Activated naive CD4-positive, alpha-beta T cell treated with anti-CD3 and anti-CD28 coated beads, Interleukin-2, amount 10 ng/mL, durations not matched to agents 7 days and 5 days (primary cell): ENCODE data around the gene ARSB.

Experiments
- CTCF ChIA-PET: fragments of 350-600 bp; sonication (Branson Sonifier 250); formaldehyde crosslinking; loops from one replicate; lab custom pipeline; 2021; ENCODE audit warnings: antibody characterized with exemption; lab: Charles Lee
- DNase-seq: peaks from one replicate; pipeline ENCODE4 v3.0.0-alpha.2; 2020
- H3K27ac Mint-ChIP-seq: one replicate; pipeline ENCODE4 v1.8.0; 2021; ENCODE audit warnings: mild to moderate bottlenecking, moderate library complexity, mixed read lengths
- H3K27me3 Mint-ChIP-seq: one replicate; pipeline ENCODE4 v1.8.0; 2021; ENCODE audit warnings: mild to moderate bottlenecking, mixed read lengths
- H3K36me3 Mint-ChIP-seq: one replicate; pipeline ENCODE4 v1.8.0; 2021; ENCODE audit warnings: mixed read lengths
- H3K4me1 Mint-ChIP-seq: one replicate; pipeline ENCODE4 v1.8.0; 2021; ENCODE audit warnings: mixed read lengths
- H3K4me3 Mint-ChIP-seq: one replicate; pipeline ENCODE4 v1.8.0; 2021; ENCODE audit warnings: mild to moderate bottlenecking, moderate library complexity, mixed read lengths
- H3K9me3 Mint-ChIP-seq: one replicate; pipeline ENCODE4 v1.8.0; 2021; ENCODE audit warnings: mixed read lengths

ARSB gene

DNA sequence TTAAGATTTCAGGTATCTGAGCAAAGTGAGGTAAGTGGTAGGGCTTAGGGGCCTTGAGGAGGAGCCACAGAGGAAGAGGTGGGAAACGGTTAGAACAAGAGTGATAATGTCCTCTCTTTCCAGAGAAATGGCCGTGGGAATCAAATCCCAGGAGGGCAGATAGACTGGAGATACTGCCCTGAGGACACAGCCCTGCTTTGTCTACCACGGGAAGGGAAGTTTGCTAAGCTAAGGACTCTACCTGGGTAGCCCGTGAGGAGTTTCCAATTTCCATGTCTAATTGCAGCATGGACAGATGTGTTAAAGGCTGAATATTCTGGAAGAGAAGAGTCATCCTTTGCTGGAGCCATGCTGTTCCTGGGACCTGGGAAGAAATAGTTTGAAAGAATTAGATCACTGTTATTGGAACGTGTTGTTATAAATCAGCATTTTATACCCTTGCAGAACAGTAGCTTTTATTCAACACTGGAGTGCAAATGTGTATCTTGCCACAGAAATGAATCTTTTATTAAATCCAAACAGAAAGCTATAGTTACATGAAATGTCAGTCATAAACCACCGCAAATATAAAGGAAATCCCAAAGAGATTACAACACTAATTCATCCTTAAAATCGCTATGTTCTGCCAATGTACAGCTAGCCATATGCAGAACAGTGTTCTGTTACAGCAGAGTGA lies 203.4 kb downstream of the ARSB start:
- H3K4me3 Mint-ChIP-seq: no peak overlapping the region
- CTCF ChIA-PET: no interaction called here

DNA sequence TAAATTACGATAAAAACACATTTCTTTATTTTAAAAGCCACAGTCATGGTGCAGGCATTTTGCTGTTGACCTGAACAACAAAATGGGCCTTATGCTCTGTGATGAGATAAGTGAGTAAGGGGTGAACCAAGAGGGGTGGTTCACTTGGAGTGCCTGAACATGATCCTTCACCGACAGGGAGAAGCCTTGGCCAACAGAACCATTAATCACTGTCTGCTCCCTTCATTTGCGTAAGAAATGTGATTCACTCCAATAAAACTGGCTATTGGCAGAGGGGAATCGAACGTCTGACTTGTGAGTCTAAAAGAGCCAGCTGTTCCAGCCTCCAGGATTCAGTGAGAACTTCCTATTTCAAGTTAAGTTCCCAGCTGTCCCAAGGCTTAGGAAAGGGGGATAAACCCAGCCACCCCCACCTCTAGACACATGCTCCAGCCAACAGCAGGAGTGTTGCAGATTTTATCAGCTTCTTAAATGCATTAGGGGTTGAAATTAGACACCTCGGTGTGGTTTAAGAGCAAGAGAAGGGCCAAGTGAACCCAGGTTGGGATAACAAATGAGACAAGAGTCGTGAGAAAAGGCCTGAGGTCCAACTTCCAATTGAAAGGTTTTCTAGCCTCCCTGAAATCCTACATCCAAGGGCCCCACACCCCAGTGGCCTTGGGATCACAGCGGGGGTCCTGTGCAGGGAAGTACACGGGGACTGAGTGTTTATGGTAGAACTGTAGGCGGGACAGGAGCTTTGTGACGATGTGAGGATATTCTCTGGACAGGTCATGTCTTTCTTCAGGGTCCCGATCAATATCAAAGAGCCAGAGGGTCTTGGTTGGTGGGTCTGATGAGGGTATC lies 205.1 kb downstream of the ARSB start:
- H3K36me3 Mint-ChIP-seq: peaks cover 2% of the 10 kb centered on the region
- no peaks in the 10 kb centered on the region for H3K27me3 Mint-ChIP-seq
- H3K4me3 Mint-ChIP-seq: no peak overlapping the region
- no peaks in the 10 kb centered on the region for H3K4me1 Mint-ChIP-seq
- no peak for DNase-seq
- H3K27ac Mint-ChIP-seq: no peak overlapping the region
- CTCF ChIA-PET: no interaction called here
- no peaks in the 10 kb centered on the region for H3K9me3 Mint-ChIP-seq

More for the DNA sequence above, 203.4 kb downstream of the ARSB start:
- DNase-seq: no peak
- Mint-ChIP-seq H3K36me3 (peaks cover 2% of the 10 kb centered on the region), H3K9me3 (no peaks in the 10 kb centered on the region), H3K27me3 (no peaks in the 10 kb centered on the region), H3K27ac (no peak overlapping the region), H3K4me1 (no peaks in the 10 kb centered on the region)

DNA sequence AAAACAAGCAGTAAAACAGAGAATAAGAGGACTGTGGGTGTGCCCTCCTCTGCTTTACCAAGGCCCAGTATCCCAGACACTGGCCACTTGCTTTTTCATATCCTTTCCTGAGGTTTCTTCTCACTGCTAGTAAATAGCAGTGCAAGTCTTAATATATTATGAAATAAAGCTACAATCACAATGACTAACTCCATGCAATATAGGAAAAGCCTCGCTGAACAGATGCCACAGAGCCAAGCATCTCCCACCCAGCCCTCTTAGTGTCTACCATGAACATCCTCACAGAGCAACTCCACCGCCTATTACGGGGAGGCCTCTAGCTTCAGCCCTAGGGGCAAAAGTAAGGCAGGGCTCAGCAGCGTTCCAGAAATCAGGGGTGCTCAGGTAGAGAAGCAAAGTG lies 205.8 kb downstream of the ARSB start:
- CTCF ChIA-PET: no interaction called here
- H3K4me1 Mint-ChIP-seq: no peaks in the 10 kb centered on the region
- no peak overlapping the region for H3K4me3 Mint-ChIP-seq

DNA sequence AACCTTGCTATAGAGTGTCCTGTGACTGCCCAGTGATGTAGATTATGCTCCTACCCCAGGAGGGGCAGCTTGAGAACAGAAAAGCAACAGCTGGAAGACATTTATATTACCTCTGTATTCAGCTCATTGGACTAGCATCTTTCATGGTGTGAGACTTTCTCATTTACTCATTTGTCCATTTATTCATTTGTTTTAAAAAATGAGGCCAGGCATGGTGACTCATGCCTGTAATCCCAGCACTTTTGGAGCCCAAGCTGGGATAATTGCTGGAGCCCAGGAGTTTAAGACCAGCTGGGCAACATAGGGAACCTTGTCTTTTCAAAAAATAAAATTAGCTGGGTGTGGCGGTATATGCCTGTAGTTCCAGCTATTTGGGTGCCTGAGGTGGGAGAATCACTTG lies 206.6 kb downstream of the ARSB start:
- H3K36me3 Mint-ChIP-seq: peaks cover 4% of the 10 kb centered on the region
- H3K4me1 Mint-ChIP-seq: no peaks in the 10 kb centered on the region
- no peaks in the 10 kb centered on the region for H3K27me3 Mint-ChIP-seq
- no peak for DNase-seq
- CTCF ChIA-PET: no interaction called here
- H3K9me3 Mint-ChIP-seq: no peaks in the 10 kb centered on the region
- no peak overlapping the region for H3K27ac Mint-ChIP-seq
- H3K4me3 Mint-ChIP-seq: no peak overlapping the region

More for the DNA sequence above, 205.8 kb downstream of the ARSB start:
- H3K36me3 Mint-ChIP-seq: peaks cover 3% of the 10 kb centered on the region
- H3K27ac Mint-ChIP-seq: no peak overlapping the region
- no peaks in the 10 kb centered on the region for H3K9me3 Mint-ChIP-seq
- no peak for DNase-seq
- H3K27me3 Mint-ChIP-seq: no peaks in the 10 kb centered on the region

DNA sequence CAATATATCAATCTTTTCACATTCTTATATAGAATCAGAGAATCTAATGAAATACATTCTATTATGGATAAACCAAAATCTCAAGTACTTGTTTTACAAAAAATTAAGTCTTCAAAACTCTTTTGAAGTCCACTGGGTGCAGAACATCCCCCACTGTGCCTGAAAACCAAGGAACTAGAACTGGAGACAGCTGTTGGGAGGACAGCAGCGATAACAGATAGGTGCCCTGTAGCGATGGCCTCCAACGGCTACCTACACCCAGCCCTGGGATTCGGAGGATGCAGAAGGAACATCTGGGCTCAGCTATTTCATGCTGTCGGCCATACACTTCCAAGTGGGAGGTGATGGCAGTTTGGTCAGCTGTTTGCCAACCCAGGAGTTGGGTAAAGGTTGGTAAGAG lies 207.2 kb downstream of the ARSB start:
- Mint-ChIP-seq H3K36me3 (peaks cover 4% of the 10 kb centered on the region), H3K27ac (no peak overlapping the region), H3K27me3 (no peaks in the 10 kb centered on the region), H3K4me3 (no peak overlapping the region), H3K9me3 (no peaks in the 10 kb centered on the region), H3K4me1 (no peaks in the 10 kb centered on the region)
- CTCF ChIA-PET: no interaction called here
- no peak for DNase-seq

DNA sequence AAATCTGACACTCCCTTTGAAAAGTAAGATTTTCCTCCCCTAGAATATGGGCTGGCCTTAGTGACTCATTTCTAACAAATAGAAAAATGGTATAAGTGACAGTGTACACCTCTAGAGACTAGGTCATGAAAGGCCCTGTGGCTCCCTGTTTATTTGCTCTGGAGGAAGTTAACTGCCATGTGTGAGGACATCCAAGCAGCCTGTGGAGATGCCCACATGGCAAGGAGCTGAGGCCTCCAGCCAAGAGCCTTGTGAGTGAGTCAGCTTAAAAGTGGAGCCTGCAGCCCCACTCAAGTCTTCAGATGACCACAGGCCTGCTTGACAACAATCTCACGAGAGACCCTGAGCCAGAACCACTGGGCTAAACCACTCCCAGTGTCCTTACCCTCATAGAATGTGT lies 208.5 kb downstream of the ARSB start:
- H3K27me3 Mint-ChIP-seq: no peaks in the 10 kb centered on the region
- CTCF ChIA-PET: interaction anchor here (0.7 kb wide), 1 partner anchor 143 kb away, joined by 5 read pairs; no protein-coding TSS in a partner anchor
- no peak overlapping the region for H3K27ac Mint-ChIP-seq
- H3K36me3 Mint-ChIP-seq: peaks cover 4% of the 10 kb centered on the region
- DNase-seq: no peak
- no peak overlapping the region for H3K4me3 Mint-ChIP-seq
- H3K9me3 Mint-ChIP-seq: no peaks in the 10 kb centered on the region
- H3K4me1 Mint-ChIP-seq: peaks cover 4% of the 10 kb centered on the region

DNA sequence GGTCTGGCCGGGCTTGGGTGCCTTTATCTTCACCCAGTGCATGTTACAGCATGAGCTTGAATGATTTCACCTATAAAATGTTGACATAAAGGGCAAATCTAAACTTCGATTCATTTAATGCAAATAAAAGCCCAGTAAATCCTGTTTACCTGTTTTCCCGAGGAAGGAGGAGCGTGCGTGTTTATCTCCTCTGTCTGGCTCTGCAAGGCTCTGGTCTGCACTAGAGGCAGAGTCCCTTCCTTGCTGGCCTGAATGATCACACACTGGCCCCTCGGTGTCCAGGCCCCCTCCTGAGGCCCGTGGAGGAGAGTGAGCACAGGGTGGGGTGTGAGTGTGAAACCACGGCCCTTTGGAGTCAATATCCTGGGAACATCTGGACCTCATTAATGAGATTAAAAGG lies 211.5 kb downstream of the ARSB start:
- CTCF ChIA-PET: no interaction called here
- peaks cover 6% of the 10 kb centered on the region for H3K4me1 Mint-ChIP-seq
- no peaks in the 10 kb centered on the region for H3K9me3 Mint-ChIP-seq
- DNase-seq: no peak
- no peak overlapping the region for H3K27ac Mint-ChIP-seq
- no peak overlapping the region for H3K4me3 Mint-ChIP-seq
- peaks cover 2% of the 10 kb centered on the region for H3K36me3 Mint-ChIP-seq
- H3K27me3 Mint-ChIP-seq: no peaks in the 10 kb centered on the region

DNA sequence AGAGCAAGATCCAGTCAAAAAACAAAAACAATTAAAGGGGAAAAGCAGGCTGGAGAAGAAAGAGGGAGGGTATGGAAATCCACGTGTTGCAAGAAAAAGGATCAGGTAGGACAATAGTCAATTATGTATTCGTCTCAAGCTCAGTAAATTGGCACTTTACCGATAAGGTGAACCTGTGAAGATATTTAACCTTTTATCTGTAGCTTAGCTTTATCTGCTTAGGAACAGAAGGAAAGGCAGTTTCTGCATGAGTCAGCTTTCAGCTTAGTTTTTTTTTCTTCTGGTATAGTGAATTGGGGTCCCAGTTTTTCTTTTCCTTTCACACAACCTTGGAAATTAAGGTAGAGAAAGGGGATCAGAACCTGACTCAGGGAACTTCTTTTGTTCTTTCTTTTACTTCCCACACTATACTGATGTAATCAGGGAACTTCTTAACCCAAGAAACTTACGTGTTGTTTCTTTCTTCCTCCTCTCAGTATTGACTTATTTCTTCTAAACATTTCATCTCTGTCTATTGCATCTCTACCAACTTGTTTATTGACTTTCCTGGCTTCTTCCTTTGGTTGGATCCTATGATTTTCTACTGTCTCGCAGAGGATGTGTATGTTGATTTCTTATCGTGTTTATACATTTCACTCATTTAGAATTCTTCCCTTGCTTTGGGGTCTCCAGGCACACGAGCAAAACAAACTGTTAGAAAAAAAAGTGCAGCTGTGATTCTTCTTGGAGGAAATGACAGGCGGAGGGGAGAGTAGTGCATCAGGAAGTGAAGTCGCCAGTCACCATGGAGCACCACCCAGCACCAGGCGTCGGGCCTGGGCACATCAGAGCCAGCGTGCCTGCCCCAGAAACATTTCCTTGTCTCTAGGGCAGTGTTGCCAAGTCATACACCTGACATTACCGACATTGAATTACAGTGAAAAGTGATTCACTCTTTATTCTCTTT lies 213.6 kb downstream of the ARSB start:
- Mint-ChIP-seq H3K9me3 (no peaks in the 10 kb centered on the region), H3K27me3 (no peaks in the 10 kb centered on the region), H3K4me1 (peaks cover 6% of the 10 kb centered on the region), H3K4me3 (no peak overlapping the region), H3K36me3 (peaks cover 2% of the 10 kb centered on the region), H3K27ac (peak overlapping the region; percentile 6)
- CTCF ChIA-PET: no interaction called here
- no peak for DNase-seq

DNA sequence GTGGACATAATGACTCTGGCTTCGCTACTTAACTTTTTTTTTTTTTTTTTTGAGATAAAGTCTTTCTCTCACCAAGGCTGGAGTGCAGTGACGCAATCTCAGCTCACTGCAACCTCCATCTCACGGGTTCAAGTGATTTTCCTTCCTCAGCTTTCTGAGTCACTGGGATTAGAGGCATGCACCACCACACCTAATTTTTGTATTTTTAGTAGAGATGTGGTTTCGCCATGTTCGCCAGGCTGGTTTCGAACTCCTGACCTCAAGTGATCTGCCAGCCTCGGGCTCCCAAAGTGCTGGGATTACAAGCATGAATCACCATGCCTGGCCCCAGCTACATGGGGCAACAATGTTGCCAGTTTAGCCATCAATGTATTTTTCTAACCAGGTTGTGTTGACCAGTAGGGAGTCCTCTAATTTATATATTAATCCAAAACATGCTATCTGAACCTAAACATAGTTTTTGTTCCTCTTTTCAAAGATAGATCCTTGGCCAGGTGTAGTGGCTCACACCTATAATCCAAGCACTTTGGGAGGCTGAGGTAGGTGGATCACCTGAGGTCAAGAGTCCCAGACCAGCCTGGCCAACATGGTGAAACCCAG lies 216.2 kb downstream of the ARSB start:
- CTCF ChIA-PET: interaction anchor here (0.7 kb wide), 1 partner anchor 261 kb away, joined by 3 read pairs; no protein-coding TSS in a partner anchor
- no peak overlapping the region for H3K4me3 Mint-ChIP-seq
- DNase-seq: no peak
- no peak overlapping the region for H3K27ac Mint-ChIP-seq
- H3K4me1 Mint-ChIP-seq: peaks cover 6% of the 10 kb centered on the region
- H3K36me3 Mint-ChIP-seq: no peaks in the 10 kb centered on the region
- H3K9me3 Mint-ChIP-seq: no peaks in the 10 kb centered on the region
- peaks cover 4% of the 10 kb centered on the region for H3K27me3 Mint-ChIP-seq

DNA sequence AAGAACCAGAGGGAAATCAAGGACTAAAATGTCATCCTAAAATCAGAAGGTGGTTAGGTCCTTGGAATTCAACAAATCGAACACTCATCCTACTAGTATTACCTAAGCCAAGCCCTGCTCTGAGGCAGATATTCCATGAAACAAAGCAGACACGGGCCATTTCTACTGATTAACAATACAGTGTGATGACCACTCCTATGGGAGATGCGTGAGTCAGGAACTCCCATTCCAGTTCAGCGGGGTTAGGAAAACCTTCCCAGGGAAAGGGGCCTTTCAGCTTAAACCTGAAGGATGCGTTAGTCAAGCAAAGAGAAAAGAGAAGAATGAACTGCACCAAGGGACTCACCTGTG lies 218.7 kb downstream of the ARSB start:
- Mint-ChIP-seq H3K4me3 (no peak overlapping the region), H3K4me1 (no peaks in the 10 kb centered on the region), H3K36me3 (no peaks in the 10 kb centered on the region), H3K27me3 (peaks cover 4% of the 10 kb centered on the region), H3K9me3 (no peaks in the 10 kb centered on the region), H3K27ac (no peak overlapping the region)
- DNase-seq: no peak
- CTCF ChIA-PET: interaction anchor here (1.2 kb wide), 1 partner anchor 15 kb away, joined by 3 read pairs; no protein-coding TSS in a partner anchor

DNA sequence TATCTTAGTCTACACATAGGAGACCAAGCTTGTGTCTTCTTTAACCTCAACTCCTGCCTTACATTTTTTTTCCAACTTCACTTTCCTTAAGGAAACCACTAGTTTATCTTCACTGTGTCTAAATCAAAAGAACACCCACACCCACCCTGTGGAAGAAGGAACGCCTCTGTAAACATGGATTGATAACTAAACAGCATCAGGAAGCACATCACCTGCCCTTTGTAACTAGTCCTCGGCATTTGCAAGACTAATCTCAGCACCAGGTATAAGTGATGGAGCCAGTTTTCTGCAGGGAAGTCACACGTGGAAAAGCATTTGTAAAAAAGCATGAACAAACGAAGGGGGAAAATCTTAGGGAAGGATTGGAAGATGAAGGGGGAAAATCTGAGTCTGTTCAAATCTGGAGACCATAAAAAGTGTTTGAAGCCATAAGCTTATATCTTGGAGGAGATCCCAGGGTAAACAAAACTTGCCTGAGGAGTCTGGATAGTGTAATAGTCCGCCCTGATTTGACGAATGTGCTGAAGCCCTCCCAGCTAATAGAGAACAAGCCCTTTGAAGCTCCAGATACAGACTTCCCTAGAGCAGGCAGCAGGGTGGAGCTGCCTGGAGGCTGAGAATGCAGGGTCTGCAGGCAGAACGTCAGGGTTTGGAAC lies 219.2 kb downstream of the ARSB start:
- CTCF ChIA-PET: interaction anchor here (1.2 kb wide), 1 partner anchor 14 kb away, joined by 3 read pairs; no protein-coding TSS in a partner anchor
- no peak overlapping the region for H3K4me3 Mint-ChIP-seq
- H3K27ac Mint-ChIP-seq: no peak overlapping the region
- peaks cover 4% of the 10 kb centered on the region for H3K27me3 Mint-ChIP-seq
- no peaks in the 10 kb centered on the region for H3K36me3 Mint-ChIP-seq
- DNase-seq: no peak
- no peaks in the 10 kb centered on the region for H3K9me3 Mint-ChIP-seq
- no peaks in the 10 kb centered on the region for H3K4me1 Mint-ChIP-seq

DNA sequence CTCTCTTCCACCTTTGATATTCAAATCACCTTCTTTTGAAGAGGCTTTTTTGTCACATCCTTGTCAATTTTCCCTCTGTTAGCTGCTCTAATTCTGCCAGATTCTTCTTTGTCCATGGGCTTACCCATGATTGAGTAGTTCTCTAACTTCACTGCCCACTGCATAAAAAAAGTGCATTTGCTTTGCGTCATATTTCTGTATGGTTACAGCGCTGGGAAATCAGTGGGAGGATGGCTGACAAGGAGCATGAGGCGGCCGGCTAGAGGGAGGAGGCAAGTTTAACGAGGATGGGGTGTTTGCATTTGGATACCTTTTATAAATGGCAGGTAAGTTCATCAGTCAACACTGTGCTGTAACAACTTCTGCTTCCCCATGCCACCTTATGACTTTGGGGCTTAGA lies 220.0 kb downstream of the ARSB start:
- Mint-ChIP-seq H3K36me3 (no peaks in the 10 kb centered on the region), H3K4me3 (no peak overlapping the region), H3K27me3 (peaks cover 4% of the 10 kb centered on the region), H3K27ac (no peak overlapping the region), H3K4me1 (no peaks in the 10 kb centered on the region), H3K9me3 (no peaks in the 10 kb centered on the region)
- DNase-seq: no peak
- CTCF ChIA-PET: interaction anchor here (1.2 kb wide), 1 partner anchor 14 kb away, joined by 3 read pairs; no protein-coding TSS in a partner anchor

DNA sequence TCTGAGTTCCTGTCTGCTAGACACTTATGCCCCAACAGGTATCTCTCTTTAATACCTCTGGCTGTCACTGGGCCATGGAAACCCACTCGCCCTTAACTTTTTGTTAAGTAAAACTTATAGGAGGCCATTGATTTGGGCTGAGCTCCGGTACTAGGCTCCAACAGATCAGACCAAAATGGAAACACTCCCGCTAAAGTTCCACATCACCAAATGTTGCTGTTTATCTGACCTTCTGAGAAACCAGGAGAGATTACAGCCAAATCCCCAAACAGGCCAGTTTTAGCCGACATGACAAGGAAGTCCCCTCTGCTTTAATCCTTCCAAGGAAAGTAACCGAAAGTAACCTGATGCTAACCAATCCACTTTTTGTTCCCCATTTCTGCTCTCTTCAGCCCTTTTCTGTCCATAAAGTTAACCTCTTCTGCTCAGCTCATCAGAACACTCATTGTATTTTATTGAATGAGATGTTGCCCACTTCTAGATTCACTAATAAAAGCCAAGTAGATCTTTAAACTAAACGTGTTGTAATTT lies 221.4 kb downstream of the ARSB start:
- CTCF ChIA-PET: no interaction called here
- Mint-ChIP-seq H3K27ac (no peak overlapping the region), H3K4me1 (no peaks in the 10 kb centered on the region), H3K36me3 (no peaks in the 10 kb centered on the region), H3K4me3 (no peak overlapping the region), H3K9me3 (no peaks in the 10 kb centered on the region), H3K27me3 (peaks cover 4% of the 10 kb centered on the region)
- DNase-seq: no peak
